Stimulated activated CD8-positive, alpha-beta memory T cell treated with anti-CD3 and anti-CD28 coated beads, Interleukin-15, amount 100 ng/mL, for 1 hour (primary cell): ENCODE data around the gene KLHL12.

Experiments used
- DNase-seq: peaks from one replicate; pipeline ENCODE4 v3.0.0-alpha.2; 2020; ENCODE audit warnings: low read depth

KLHL12 gene

DNA sequence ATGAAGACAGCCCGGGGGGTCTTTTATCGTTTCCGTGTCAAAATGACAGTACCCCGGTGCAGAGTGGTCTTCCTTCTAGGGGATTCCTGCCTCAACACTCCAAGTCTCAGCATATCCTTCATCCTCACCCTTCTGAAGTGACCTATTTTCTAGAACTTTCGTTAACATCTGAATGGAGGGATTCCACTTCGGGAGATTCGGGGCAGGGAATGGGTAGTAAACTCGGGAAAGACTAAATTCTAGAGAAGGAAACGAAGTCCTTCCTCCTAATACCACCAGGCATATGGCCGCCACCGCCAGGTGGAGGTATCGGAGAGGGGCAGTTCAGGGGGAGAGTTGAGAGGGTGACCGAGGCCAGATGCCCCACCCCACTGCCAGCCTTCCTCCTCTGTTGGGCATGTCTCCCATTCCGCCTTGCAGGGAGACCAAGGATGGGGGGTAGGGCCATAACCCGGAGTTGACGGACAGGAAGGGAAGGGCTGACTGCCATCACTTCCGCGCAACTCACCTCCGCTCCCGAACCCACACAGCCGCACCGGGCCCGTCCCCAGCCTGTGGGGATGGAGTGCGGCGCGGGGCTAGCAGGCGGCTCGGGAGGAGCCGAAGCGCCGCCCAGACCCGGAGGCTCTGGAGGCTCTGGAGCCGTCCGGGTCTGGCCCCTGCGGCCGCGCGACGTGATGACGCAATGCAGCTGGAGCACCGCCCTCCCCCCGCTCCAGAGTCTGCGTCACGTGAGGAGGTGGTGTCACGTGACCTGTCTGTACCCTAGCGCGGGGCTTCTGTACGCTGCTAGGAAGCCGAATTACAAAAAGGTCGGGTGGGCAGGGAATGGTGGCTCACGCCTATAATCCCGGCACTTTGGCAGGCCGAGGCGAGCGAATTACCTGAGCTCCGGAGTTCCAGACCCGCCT lies at the start of gene KLHL12:
Gene KLHL12, minus strand, starts transcription at position 654 of the 911 bp plus-strand sequence. CDS start 2,072 bp downstream, outside the sequence.
- peak; percentile 91 for DNase-seq

DNA sequence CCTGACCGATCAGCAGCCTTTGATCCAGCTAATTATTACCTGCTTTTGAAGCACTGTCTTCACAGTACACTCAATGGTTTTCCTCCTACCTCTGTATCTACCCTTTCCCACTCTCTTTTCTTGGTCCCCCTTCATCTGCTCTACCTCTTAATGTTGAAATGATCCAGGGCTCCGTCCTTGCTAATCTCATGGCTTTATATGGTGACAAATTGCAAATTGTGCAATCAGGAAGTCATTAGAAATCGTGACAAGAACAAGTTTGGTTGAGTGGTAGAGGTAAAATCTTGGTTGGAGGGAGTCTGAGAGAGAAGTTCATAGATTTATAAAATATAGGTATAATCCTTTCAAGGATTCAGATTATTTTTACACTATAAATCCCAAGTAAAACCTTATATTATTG lies 49.6 kb upstream of the KLHL12 start:
- DNase-seq, result no peak

DNA sequence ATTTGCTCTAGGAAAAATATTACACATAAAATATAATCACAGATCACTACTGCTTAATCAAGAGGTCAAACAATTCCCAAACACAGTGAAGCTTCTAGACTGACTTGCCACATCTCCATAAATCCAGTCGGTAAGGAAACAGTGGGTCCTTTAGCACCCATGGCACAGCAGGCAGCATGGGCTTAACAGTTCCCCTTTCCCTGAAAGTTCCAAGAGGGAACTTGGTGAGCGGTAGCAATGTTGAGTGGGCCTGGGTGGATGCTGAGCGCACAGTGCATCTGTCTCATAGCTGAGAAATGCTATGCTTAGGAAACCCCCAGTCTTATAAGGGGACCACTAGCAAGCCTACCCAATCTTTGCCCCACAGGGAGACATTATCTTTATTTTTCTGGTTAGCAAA lies 47.8 kb upstream of the KLHL12 start:
- DNase-seq, result no peak

DNA sequence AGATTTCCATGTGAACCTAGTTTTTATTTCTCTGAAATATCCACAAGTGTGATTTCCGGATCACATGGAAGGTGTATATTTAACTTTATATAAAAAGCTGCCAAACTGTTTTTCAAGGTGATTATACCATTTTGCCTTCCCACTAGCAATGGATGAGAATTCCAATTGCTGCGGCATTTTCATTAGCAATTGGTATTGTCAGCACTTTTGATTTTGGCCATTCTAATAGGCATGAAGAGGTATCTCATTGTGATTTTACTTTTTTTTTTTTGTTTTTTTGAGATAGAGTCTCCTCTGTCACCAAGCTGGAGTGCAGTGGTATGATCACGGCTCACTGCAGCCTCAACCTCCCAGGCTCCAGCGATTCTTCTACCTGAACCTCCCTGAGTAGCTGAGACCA lies 45.0 kb upstream of the KLHL12 start:
- no peak for DNase-seq

DNA sequence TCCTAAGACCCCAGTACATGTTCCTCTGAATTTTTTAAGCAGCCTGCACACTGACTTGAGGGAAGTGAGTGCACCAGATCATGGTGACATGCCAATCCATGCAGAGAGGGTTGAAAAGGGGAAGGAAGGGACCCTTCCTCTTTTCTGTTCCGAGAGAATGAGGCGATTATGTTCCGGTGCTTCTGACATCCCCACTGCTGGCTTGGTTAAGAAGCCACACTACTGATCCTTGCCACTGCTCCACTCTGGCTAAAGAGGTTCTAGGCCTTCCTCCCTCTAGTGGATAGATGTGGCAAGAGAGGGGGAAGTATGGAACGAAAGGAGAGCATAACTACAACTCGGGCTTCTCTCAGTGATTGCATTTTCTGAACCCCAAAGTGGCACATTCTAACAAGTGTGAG lies 41.9 kb upstream of the KLHL12 start:
- DNase-seq, result no peak

DNA sequence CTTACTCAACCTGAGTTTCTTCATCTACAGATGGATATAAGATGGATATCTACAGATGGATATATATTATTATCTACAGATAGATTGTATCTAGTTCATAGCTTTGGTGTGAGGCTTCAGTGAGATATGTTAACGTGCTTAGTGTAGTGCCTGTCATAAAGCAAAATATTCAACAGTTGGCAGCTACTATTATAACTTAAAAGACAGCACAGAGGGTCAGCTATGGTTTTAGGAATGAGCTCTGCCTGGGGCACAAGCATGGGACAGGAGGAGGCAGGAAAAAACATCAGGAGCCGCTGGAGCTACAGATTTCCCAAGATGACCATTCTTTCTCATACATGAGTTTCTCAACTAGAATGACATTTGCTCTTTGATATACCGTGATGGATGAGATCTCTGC lies 41.3 kb upstream of the KLHL12 start:
- DNase-seq, result no peak

DNA sequence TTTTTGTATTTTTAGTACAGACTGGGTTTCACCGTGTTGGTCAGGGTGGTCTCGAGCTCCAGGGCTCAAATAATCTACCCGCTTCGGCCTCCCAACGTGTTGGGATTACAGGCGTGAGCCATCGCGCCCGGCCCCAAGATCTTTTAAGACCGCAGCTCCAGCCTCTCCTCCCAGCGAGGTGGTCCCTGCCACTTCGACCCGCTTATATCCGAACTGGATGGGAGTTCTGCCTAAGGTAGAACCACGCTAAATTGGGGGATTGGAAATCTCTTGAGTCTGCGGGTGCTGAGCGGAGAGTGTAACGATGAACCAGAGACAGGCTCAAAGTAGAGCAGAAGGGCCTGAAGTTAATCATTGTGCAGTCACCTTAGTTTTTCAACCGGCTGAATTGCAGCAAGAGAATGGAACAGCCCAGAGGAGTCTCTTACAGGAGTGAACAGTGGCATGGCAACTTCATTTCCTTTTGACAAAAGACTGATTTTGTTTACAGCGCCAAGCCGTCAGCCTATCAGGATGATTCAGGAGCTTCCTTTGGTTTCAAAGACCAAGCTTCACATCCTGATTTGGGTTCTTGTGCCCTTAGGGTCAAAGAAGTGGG lies 40.7 kb upstream of the KLHL12 start:
- DNase-seq, result no peak

DNA sequence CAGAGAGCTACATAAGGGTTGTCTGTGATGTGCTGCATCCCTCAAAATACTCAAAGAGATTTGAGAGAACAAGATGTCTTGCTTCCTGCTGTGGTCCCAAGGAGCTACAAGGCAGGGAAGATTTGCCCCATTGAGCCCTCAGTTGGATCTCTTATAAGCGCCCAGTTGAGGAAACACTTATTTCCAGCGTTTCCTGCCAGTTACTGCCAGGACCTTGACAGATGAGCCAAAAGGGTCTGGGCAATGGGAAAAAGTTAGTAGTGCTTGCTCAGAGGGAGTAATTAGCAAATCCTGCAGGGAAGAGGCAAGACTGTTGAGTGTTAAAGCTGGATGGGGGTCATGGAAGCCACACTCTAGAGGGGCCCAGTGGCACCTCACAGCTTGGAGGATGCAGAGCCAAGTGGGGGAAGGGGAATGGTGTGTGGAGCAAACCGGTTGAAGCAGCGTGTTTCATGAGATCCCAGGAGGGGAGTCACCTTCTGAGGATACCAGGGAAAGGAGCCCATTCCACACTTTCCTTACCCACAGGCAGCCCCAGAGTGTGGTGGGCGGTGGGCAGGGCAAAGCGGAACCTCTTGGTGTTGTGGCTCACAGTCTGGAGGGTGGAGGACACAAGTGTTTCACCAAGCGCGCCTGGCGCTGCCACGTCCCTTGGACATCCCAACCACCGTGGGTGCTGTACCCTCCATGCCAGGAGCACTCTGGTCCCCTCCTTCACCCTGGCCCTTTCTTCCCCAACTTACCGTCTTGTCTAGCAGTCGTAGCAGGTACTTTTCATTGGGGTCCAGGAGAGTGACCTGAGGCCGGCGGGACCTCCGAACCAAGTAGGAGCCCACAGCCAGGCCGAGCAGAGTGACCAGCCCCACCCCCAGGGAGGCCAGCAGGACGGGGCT lies 39.2 kb upstream of the KLHL12 start:
- DNase-seq, result no peak

DNA sequence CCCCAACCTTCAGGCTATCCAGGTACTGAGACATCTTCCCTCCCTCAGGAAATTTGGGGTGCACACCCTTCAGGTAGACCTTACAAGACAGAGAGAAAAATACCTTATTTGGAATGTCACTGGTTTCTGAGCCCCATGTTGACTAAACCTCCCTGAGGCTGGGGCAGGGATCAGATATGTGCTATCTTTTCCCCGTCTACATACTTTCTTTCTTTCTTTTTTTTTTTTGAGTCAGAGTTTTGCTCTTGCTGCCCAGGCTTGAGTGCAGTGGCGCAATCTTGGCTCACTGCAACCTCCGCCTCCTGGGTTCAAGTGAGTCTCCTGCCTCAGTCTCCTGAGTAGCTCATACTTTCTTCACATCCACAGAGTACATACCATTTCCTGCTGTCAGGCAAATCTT lies 38.4 kb upstream of the KLHL12 start:
- no peak for DNase-seq

DNA sequence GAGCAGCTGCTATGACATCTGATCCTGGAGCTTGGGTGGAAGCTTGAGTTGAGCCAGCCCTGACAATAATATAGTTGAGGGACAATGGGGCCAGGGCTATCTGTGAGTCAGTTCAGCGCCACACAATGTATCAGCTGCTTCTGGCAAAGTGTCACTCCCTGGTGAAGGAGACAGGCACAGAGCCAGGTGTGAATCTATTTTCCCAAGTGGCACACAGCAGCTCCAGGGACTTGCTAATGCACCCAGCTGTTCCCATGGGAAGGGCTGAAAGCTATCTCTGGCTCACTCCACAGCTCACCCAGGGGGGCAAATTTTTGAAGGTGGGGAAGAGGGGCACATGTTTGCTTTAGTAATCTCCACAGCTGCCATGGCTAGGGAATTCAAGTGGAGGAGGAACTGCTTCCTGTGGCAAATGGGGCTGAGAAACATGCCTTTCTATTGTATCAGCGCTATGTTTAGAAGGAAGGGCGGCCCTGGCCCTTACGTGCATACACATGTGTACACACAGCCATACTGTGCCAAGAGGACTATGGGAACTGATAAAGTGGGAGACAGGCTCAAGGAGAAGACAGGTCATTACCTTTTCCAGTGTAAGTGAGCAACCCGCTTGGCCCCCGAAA lies 37.9 kb upstream of the KLHL12 start:
- no peak for DNase-seq

DNA sequence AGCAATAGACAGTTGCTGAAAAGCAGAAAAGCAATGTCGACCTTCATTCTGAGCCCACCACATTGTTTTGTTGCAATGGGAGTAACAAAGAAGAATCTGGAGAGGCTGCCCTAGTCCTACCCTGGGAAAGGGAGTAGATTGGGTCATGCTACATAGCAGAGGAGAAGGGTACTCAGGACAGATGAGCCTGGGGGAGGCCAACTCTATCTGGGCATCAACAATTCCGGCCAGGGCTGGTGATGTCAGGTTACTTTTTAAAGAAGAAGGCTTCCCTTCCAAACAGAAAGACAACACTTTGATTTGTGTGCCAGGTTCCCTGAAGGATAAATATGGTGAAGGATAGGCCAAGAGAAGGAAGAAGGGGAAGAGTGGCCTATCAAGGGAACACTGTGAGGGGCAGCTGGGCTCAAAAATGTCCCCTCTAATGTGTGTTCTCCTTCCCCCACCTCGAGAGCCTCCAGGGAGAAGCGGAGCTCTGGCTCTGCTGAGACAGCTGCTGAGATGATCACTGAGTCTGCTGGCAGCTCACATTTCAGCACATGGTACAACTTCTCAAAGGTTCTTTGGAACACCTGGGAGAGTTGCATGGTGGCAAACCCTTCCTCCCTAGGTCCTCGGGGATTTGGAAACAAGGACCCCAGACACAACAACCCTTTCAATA lies 34.3 kb upstream of the KLHL12 start:
- no peak for DNase-seq

DNA sequence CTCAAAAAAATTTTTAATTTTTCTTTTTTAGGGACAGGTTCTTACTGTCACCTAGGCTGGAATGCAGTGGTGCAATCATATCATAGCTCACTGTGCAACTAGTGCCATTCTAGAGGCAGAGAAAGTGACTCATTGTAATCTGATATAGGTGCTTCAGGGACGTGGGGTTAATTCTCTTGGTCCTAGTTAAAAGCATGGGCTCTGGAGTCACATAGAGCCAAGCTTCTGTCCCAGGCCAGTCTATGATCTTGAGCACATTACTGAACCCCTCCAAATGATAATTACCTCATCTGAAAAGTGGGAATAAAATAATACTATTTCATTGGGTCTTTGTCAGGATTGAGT lies 32.2 kb upstream of the KLHL12 start:
- DNase-seq, result no peak

DNA sequence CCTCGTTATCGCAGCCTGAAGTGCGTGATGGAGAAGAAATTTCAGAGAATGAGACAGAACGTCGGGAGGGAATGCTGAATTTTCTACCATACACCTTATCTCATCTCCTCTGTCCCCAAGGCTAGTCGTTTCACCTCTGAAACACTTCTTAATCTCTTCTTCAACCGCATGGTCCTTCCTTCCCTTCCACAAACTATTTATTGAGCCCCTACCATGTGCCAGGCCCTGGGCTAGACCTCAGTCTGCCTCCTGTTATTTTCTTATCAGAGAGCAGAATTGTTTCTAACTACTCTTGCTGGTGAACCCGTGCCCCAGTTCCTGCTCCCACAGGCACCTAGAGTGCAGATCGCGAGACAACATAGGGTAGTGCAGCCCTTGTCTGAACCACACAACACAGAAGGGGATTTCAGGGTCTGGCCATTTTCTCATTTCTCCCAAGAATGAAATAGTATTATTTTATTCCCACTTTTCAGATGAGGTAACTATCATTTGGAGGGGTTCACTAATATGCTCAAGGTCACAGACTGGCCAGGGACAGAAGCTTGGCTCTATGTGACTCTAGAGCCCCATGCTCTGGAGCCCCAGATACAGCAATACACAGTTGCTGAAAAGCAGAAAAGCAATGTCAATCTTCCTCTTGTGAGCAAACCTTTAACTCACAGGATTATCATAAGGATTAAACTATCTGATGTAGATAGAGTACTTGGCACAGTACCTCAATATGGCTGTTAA lies 31.7 kb upstream of the KLHL12 start:
- DNase-seq, result no peak

DNA sequence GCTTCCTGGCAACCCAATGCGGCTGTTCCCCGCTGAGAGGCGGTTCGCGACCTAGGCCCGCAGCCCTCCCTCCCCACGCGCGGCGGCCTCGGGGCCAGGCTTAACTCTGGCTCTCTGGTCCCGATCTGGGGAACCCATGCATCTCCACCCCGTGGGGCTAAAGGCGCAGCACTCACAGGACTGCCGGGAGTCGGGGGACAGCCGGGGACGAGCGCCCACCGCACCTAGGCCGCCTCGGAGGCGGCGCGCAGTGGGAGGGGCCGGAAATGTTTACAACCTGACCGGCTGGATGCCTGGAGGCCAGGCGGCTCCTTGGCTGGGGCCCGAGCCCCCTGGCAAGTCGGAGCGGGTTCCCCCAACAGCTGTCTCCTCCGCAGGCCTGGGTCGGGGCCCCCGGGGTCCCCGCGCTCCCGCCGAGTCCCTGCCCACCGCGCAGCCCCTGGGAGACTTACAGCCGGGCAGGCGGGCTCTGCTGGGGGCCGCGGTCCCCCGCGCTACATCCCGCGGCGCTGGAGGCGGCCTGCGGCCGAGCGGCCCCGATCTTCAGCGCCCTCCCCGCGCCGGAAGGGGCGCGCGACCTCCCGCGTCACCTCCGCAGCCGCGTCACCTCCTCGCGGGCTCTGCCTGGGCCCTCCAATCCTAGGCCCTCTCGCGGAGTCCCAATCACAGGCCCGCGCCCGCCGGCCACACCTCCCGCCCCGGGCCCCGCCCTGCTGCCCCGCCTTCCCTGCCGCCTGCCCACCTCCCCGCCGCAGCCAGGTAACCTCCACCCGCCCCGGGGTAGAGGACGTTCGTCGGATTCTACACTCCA lies 30.9 kb upstream of the KLHL12 start, which contains the start of gene ADIPOR1:
Gene ADIPOR1, minus strand, starts transcription at position 580 of the 811 bp plus-strand sequence. CDS start 7,242 bp downstream, outside the sequence.
- DNase-seq, result peak; percentile 88

DNA sequence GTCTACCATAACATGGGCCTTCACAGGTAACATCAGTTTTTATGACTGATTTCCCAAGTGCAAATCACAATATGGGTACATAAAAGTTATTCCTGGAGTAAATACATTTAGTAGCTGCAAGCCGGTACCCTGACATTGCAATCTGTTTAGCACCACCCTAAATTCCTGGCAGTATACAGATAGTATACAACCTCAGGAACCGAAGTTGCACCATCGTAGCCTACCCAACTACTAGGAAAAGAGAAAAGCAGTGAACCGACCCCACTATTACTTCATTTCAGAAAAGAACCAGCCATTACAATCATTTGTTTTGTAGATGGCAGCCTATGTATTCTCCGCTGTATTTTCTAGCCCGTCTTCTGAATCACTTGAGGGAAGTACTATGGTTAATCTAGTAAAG lies 29.9 kb upstream of the KLHL12 start:
- DNase-seq, result no peak

DNA sequence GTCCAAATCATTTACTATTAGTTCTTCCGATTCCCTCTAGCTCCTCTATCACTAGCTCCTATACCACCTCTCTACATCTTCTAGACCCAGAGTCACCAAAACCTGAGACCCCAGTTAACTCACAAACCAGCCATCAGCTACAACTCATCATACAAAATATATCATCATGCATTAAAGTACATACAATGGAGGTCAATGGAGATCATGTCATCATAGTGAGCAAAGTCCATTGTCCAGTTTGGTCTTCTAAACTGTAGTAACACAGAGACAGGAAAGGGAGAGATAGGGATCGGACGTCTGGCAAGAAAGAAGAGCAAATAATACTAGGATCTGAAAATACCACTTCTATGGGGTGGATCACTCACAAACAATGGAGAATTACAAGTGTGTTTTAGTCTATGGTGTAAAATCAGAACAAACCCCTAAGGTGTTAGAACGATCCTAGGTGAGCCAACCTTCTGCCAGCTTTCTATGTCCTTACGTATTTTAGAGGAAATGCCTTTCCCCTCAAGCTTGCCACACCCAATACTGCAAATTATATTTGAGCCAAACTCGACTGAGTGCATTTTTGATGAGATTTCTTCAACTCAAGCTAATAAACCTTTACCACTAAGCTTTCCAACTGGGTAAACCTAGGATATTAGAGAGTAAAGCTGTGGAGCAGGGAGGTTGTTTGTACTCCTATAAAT lies 27.2 kb upstream of the KLHL12 start:
- no peak for DNase-seq

DNA sequence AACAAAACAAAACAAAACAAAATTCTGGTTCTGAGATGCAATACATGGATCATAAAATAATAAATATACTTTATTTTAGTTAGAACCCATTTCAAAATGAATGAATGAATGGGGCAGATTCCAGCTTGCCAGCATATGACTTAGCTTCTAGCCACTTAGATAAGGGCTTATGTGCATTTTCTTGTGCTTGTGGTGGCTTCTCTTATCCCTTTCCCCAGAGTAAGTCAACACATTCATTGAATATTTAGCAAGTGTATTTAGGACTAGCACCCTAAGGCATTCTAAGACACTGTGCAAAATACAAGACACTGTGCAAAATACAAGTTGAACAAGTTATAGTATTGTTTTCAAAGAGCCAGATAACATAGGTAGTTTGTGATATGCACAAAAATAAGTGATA lies 26.4 kb upstream of the KLHL12 start:
- DNase-seq, result no peak

DNA sequence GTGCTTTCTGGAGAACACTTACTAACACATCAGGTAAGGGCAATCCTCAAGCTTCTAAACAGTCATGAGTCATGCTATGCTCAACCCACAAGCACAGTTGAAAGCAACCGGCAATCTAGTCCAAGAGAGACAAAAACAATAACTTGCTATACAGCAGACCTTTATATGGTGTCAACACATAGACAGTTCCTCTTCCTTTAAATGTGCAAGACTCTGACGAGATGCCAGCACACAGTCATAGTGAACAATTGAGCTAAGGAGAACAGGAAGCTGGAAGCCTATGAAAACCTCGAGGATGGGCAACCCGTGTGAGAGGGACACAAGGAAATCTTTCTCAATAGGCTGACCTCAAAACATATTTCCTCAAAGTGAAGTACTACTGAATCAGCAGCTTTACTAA lies 25.8 kb upstream of the KLHL12 start:
- no peak for DNase-seq

DNA sequence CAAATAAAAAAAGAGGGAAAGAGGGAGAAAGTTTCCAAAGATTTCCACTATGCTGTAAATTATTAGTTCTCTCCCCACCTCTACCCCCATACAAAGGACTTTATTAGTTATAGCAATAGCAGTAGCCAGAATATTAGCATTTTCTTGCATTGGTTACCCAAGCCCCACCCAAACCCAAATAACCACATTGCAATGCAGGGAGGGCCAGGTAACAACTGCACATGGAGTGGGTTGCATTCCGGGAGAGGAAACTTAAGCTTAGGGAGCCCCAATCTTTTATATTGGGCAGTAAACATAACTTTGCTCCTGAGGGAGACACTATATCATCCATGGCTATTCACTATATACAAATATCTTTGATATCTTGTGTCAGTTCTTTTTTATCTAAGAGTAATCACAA lies 25.1 kb upstream of the KLHL12 start:
- DNase-seq, result no peak
